Suprapubic skin (tissue), 4 donors: ENCODE results near the gene BTBD7. TPM values are rescaled to one million over a fixed set of nuclear protein-coding genes. Genes with fewer than 3 reads are reported as not detected.

Experiments used
- total RNA-seq, 4 donors: library from RNA; depleted of rRNA; stranded (reverse); fragments of >200 nt; gene quantifications; one replicate each; pipeline ENCODE4 v1.1.0, GENCODE V29; 2016

BTBD7 gene
- total RNA-seq, 4 donors from 2014 or later, result 18.8 to 27.0 (median 23.6) TPM

Other genes with a start within 250 kb of the BTBD7 start
- gene ITPK1, start 217.1 kb downstream of the BTBD7 start, total RNA-seq, result 10 to 100 TPM; 29.9 to 33.6 (median 32.2) TPM
- gene MOAP1, start 148.1 kb downstream of the BTBD7 start, total RNA-seq, result 10 to 100 TPM; 18.2 to 33.9 (median 24.1) TPM
- 10 to 100 TPM in 1 of 4 donors, 1 to 10 TPM in 3; 6.6 to 11.5 (median 7.1) TPM for gene LYSET, start 147.7 kb downstream of the BTBD7 start, total RNA-seq
- 10 to 100 TPM in 1 of 4 donors, 1 to 10 TPM in 3; 5.6 to 11.3 (median 7.4) TPM for gene GON7, start 126.0 kb downstream of the BTBD7 start, total RNA-seq
- gene UBR7, start 125.8 kb downstream of the BTBD7 start, total RNA-seq, result 10 to 100 TPM; 20.6 to 38.2 (median 34.1) TPM
- gene COX8C, start 14.1 kb upstream of the BTBD7 start, total RNA-seq, result not detected
- under 1 TPM in 1 of 4 donors, not detected in 3; 0.30 TPM for gene UNC79, start 97.9 kb upstream of the BTBD7 start, total RNA-seq